GM18511 (cell line): ENCODE measurements around the gene LPIN2.
A peak's percentile ranks its signal among the peaks of the same experiment; 100 is the strongest.

Experiments
- ATAC-seq: cut with Tn5 transposase; IDR thresholded peaks from one replicate; pipeline ENCODE4 v1.9.1; 2021; ENCODE audit warnings: mild to moderate bottlenecking, moderate library complexity; ENCODE audit not compliant: unreplicated experiment

LPIN2 gene

DNA sequence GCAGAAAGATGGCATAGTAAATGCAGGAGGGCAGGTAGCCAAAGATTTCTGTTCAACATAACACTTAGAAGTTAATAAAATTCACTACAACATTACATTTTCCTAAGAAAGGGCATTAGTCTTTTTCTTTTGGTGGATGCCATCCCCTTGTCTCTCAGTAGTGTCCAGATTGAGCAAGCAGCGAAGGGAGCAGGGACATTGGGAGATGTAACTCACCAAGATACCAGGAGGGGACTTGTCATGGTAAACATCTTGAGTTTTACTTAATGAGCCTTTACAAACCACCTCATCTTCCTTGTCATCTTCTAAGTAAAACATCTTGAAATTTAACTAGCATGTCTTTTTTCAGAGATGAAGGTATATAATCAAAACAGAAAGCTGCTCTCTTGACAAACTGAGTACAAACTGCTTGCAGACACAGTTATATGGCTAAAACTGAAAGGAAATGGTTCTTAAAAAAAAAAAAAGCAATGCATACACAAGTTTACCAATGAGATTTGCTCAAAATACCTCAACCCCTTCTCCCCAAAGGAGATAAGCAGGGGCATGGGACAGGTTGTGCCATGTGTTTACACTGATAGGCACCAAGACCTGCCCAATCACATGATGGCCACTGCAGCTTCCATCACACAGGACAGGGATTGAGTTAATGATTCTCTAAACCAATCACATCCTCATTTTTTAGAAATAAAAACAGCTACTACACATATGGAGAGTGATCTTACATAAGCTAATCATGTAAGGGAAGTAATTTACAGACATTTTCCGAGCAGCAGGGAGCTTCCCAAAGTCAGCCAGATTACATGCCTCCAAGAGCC, 30.3 kb downstream of the LPIN2 start:
- no peak for ATAC-seq

GRCh38 chr18:2982022-2982421, 30.9 kb downstream of the LPIN2 start:
- ATAC-seq = no peak

- ATAC-seq = no peak
Measured at GRCh38 chr18:2981212-2981728, 31.7 kb downstream of the LPIN2 start.

GRCh38 chr18:2979871-2980790, 32.8 kb downstream of the LPIN2 start:
- peak; percentile 41 for ATAC-seq

DNA sequence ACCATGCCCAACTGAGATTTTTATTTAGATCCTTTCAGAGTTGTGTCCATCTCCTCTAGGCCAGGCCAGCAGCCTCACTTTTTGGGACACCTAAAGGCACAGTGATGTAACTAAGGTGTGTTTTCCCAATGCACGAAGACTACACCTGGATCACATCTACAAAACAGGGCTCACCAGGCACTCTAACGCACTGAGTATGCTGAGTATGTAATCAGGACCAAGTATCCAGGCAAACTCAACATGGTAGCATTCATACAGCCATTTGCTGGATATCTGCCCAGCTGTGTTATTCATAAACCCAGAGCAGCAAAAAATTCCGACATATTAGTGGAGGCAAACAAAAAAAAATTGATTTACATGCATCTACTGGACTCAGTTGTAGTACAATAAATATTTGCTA, 33.8 kb downstream of the LPIN2 start:
- ATAC-seq = no peak

DNA sequence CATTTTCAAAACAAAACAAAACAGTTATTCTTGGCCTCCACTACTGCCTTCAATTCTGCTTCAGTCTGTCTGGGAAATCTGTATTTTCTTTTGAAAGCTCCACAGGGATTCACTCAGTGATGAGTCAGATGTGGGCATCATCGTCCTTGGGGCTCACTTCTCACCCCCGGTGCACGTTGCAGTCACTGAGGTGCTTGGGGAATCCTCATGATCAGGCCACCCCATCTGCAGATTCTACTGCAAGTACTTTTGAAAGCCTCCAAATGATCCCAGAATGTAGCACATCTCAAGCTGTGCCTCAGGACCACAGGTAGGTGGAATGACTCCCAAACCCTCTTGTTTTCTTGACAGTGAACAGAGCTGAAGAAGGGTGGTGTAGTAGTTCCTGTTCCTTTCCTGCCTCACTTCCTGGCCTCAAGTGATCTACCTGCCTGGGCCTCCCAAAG, 34.3 kb downstream of the LPIN2 start:
- no peak for ATAC-seq

DNA sequence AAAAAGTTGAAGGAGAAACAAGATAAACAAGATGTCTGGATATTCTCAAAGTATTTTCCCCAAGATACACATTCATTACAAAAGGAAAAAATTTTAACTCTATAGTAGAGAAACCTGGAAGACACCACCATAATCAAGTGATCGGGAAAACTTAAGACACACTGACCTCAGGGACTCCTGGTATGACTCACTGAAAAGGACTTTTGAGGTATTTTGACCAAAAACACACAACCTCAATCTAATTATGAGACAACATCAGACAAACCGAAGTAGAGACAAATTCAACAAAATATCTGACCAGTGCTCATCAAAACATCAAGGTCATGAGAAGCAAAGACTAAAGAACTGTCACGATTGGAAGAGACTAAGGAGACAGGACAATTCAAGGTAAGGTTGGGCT, 34.7 kb downstream of the LPIN2 start:
- no peak for ATAC-seq

DNA sequence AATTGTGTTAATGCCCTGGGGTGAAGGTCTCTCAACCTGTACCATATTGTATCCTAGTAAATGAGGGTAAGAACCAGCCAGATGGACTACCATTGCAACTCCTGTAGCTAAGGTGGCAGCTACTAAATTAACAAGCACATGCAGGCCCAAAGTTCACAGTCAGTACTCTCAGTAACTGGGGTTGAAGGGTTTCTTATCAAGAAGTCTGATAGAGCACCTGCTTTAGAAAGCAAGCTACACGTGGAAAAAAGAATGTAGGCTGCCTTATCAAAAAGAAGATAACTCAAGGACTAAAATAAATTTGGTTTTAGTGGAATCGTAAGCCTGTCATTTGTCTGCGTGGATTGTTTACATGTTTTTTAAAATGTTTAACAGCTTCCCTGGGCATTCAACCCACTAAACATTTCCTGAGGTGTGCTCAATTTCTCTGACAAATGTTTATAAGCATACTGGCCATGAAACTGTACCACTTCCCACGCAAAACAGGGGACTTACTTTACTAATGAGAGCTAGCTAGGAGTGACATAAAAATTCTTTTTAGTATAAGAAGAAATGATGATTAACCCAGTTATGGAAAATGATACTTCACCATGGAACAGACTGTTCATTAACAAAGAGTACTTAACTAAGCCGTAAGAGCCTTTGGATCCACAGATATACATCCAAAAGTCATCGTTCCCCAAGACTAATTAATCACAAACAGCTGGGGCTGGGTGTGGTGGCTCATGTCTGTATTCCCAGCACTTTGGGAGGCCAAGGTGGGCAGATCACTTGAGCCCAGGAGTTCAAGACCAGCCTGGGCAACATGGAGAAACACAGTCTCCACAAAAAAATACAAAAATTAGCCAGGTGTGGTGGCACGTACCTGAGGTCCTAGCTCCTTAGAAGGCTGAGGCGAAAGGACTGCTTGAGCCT, 36.5 kb downstream of the LPIN2 start:
- ATAC-seq = no peak

GRCh38 chr18:2974731-2975130, 38.2 kb downstream of the LPIN2 start:
- no peak for ATAC-seq

DNA sequence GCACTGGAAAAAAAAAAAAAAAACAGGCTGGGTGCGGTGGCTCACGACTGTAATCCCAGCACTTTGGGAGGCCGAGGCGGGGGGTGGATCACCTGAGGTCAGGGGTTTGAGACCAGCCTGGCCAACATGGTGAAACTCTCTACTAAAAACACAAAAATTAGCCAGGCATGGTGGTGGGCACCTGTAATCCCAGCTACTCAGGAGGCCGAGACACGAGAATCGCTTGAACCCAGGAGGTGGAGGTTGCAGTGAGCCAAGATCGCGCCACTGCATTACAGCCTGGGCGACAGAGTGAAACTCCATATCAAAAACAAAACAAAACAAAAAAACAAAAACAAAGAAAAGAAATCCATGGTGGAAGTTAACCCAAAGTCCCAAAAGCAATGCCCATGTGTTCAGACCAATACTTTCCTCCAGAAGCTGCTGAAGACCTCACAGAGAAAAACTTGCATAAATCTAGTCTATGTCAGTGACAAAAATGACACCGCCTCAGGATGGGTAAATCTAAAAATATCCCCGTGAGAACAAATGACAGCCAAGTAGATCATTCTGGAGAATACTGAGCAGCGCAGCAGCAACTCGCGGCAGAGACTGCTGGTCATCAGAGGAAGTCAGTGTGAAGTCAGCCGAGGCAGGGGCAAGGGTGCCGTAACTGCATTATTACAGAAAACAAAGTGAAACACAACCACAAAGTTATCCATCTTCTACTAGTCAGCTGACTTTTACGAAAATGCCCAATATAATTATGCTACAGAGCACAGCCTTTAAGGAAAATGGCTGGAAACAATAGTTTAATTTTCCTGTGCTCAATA, 41.0 kb downstream of the LPIN2 start:
- ATAC-seq = peak; percentile 92

- ATAC-seq = peak; percentile 44
Measured at GRCh38 chr18:2970772-2971659, 41.9 kb downstream of the LPIN2 start.

DNA sequence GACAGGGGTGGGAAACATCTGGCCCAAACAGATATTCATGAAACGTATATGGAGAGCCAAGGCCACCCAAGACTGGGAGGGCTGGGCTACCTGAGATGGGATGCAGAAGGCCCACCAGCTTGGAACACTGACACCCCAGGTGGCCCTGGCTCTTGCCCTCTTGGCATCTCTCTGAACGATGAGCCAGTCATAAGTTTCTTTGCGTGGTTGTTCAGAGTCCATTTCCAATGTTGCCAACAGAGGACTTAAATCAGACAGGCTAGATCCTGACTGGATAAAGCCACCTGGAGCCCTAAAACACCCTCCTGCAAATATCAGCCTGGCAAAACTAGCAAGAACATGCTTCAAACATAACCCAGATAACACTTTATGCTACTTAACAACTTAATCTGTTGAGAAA, 42.6 kb downstream of the LPIN2 start:
- no peak for ATAC-seq

DNA sequence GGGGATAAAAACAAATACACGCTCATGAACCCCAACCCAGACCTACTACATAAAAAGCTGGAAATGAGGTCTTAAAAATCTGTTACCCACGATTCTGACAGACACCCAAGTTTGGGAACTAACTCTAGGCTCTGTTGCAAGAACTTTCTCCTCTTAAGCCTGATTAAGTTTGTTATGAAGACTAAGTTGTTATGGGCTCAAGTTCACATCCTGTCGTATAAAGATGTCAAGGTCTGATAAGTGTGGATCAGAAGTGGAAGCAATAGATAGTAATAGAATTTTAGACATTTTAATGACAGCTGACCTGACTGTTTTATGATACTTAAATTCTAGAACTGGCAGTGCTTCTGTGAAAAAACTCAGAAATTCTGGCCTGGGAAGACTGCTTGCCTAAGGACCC, 43.2 kb downstream of the LPIN2 start:
- no peak for ATAC-seq

DNA sequence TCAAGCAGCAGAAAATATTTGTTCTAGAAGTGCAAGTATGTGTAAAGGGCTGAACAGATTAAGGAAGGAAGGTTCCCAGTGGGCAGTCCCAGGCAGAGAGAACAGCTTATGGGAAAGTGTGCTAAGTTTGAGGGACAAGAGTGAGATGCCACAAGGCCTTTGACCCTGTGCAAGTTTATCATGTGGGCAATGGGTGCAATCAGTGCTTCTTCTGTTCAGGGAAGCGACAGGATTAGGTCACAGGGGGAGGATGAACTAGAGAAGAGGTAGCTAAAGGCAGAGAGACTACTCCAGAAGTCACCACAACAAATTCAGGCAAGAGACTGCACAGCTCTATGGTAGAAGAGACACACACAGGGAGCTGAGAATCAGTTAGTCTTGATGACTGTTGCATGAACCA, 44.3 kb downstream of the LPIN2 start:
- ATAC-seq = no peak

DNA sequence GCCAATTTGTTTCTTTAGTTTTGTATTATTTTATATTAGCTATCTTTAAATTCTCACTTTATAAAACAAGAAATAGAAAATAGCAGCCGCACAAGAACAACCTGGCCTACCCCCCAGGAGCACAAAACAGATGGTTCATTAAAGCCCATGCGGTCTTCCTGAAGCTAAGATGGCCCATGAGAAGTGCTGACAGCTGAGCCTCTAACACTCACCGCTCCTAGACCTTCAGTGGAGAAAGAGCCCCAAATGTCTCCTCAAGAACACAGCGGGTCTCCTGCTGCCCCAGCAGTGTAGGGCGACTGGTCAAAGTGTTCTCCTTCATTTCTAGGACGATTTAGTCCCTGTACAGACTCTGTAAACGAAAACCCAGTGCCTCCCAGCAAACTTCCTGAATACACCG, 45.1 kb downstream of the LPIN2 start:
- ATAC-seq = no peak

DNA sequence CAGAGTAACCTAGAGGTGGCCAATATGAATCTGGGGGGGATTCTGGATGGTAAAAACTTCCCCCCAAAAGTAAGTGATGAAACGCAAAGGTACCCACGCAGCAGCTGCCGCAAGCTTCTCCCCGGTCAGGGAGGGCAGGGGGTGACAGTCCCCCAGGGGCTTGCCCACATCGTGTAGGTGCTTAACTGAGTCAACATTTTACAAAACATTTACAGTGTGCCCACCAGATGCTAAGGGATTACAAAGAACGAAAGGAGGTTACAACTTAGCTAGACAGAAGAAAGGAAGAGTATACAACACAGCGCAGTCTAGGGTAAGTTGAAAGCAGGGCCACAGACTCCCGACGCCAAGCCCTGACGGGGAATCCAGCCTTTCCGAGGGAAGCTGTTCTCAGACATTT, 45.6 kb downstream of the LPIN2 start:
- no peak for ATAC-seq

GRCh38 chr18:2966560-2966959, 46.4 kb downstream of the LPIN2 start:
- ATAC-seq = no peak

DNA sequence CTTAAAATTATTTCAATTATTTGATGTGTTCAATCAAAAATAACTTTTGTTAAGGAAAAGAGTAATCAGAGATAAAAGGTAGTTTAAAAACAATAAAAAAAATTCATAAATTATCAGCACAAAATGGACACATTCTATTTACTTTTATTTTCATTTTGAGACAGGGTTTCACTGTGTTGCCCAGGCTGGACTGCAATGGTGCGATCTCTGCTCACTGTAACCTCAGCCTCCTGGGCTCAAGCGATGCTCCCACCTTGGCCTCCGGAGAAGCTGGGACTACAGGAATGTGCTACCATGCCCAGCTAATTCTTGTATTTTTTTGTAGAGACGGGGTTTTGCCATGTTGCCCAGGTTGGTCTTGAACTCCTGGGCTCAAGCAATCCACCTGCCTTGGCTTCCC, 47.1 kb downstream of the LPIN2 start:
- no peak for ATAC-seq
